Activated CD8-positive, alpha-beta memory T cell treated with anti-CD3 and anti-CD28 coated beads, Interleukin-2, amount 50 U/mL, for 24 hours (primary cell): ENCODE data around the gene AGFG1.
"Not testable (repeated sequence)": the region's sequence is repeated elsewhere in the genome, so short reads cannot be mapped to it uniquely, and the experiment has no call there.

Experiments used
- DNase-seq: peaks from one replicate; pipeline ENCODE4 v3.0.0-alpha.2; 2020; ENCODE audit errors: extremely low read depth

AGFG1 gene

GRCh38 chr2:227536445-227536844, 64.5 kb downstream of the AGFG1 start:
- no peak for DNase-seq

DNA sequence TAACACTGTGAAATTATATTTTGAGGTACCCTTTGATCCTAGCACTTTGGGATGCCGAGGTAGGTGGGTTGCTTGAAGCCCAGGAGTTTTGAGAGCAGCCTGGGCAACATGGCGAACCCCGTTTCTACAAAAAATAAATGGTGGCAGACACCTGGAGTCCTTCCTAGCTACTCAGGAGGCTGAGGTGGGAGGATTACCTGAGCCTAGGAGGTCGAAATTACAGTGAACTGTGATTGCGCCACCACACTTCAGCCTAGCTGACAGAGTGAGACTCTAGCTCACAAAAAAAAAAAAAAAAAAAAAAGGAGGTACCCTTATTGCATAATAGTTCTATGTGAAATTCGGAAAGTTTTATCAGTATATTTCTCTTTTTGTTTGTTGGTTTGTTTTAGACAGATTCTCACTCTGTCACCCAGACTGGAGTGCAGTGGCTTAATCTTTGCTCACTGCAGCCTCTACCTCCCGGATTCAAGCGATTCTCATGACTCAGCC, 67.6 kb downstream of the AGFG1 start:
- DNase-seq = no peak

GRCh38 chr2:227540352-227540751, 68.4 kb downstream of the AGFG1 start:
- not testable (repeated sequence) for DNase-seq

GRCh38 chr2:227545990-227546389, 74.0 kb downstream of the AGFG1 start:
- no peak for DNase-seq

- no peak for DNase-seq
Measured at GRCh38 chr2:227551836-227552235, 79.9 kb downstream of the AGFG1 start.

DNA sequence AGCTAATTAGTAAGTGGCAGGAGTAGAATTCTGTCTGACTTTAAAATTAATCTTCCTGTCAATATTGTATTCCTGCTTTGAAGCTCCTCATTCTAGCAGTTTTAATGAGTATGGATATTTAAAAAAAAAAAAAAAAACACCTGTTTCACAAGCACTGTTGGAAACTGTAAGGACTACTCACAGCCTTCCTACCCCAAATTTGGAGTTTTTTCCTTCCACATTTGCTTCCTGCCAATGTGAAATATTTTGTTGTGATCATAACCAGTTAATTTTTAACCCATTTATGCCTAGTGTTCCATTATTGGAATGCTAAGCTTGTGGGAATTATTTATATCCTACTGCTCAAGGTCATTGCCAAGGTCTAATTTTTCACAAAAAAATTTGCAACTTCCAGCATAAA, 90.6 kb downstream of the AGFG1 start:
- DNase-seq = no peak

DNA sequence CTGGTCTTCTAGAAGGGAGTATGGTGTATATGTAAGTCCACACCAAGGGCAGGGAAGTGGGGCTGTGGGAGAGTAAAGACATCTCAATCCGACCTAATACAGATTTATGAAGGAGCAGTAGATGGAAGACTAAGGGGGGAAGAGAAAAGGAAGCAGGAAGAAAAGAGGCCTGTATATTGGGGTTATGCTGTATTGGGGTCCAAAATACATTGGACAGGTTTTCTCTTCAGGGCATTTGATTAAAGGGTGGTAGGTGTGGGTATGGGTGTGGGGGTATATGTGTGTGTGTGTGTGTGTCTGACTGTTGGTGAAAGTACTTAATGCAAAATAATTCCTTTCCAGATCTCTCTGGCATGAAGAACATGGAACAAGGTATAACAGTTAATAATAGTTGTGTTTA, 93.1 kb downstream of the AGFG1 start:
- no peak for DNase-seq

DNA sequence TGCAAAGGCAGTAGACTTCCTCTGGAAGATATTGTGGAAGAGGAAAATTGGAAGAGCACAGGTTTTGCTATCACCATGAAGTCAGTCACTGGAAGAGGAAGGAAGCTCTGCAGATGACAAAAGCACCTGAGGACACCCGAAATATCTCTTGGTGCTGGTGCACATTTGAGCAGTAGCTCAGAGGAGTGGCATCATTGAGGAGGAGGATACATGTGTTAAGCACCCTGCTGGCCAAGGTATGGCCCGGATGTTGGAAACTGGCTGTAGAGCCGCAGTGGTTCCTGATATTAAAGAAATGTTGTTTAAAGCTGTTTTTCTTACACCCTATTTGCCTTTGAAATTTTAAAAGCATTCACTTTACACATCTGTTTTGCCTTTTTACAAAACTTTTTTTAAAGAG, 94.1 kb downstream of the AGFG1 start:
- DNase-seq = no peak

DNA sequence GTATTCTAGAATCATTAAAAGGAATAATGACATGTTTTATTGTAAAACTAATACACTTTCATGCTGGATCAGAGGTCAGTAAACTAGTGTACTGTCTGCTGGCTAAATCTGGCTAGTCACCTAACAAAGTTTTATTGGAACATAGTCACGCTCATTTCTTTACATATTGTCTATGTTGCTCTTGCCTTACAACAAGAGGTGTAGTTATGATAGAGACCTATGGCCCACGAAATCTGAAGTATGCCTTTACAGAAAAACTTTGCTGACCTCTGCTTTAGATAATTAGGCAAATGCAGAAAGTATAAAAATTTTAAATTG, 96.9 kb downstream of the AGFG1 start:
- no peak for DNase-seq

DNA sequence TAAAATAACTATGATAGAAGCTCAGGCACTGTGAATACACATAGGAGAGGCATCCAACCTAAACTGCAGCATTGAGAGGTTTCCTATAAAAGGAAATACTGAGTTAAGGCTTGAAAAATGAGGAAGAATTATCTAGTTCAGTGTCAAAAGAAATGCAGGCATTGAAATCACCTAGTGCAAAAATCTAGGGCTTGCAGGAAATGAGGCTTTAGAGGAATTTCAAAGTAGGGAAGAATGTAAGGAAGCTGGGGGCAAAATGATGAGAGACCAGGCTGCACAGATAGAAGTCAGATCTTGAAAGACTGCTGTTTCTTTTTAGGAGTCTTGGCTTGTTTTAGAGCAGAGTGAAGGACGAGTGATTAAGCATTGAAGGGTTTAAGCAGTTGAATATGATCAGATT, 98.7 kb downstream of the AGFG1 start:
- DNase-seq = no peak

DNA sequence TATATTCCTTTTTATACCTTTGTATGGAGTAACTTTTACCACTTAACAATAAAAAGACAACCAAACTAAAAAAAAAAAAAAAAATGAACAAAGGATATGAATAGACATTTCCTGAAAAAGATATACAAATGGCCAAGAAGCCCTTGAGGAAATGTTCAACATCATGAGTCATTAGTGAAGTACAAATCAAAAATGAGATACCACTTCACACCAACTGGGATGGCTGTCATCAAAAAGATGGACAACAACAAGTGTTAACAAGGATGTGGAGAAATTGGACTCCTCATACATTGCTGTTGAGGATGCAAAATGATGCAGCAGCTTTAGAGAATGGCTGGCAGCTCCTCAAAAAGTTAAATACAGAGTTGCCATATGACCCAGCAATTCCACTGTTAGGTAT, 104.2 kb downstream of the AGFG1 start:
- no peak for DNase-seq

DNA sequence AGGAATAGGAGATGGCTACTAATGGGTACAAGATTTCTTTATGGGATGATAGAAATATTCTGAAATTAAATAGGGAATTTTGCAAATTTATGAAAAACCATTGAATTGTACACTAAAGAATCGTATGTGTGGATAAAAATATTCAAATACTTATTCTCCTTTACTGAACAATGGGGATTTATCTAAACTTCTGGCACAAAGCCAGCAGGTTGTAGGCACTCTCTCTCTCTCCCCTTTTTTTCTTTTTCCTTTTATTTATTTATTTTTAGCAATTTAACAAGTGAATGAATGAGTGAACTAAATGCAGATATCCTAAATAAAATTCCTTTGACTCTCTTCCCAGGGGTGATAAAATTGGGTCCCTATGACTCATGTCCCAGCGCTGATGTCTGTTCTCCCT, 104.9 kb downstream of the AGFG1 start:
- no peak for DNase-seq

DNA sequence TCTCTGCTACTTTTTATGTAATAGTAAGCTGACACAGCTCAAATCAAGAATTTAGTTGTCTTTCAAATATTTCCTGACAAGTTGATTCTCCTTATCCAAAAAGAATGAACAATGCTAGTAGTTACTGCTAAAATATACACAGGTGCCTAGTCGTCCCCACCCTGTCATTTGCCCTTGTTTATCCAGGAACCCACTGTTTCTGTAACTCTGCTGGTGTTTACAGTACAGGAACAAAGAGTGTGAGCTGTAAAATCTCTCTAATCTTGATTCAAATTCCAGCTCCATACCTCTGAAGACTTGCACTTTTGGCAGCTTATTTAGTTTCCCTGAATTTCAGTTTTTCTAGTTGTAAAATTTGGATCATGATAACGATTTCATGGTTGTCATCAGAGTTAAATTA, 105.6 kb downstream of the AGFG1 start:
- no peak for DNase-seq

DNA sequence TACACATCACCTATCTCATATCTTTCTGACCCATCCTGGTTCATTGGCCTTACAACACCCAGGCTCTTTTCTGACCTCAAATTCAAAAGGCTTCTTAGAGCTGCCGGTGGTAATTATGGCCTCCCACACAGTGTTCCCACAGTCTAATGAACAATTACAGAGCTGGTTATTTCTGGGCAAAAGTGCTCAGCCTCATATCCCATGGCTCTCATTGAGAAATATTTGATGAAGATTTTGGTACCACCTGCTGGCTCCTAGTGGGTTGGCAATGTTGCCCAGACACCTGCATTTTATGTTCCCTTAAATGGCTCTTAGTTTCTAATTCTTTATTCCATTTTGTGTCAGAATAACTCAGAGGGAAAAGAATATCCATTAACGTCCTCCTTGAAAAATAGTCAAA, 106.7 kb downstream of the AGFG1 start:
- no peak for DNase-seq

GRCh38 chr2:227579791-227580190, 107.8 kb downstream of the AGFG1 start:
- no peak for DNase-seq

GRCh38 chr2:227582369-227582768, 110.4 kb downstream of the AGFG1 start:
- DNase-seq = no peak

DNA sequence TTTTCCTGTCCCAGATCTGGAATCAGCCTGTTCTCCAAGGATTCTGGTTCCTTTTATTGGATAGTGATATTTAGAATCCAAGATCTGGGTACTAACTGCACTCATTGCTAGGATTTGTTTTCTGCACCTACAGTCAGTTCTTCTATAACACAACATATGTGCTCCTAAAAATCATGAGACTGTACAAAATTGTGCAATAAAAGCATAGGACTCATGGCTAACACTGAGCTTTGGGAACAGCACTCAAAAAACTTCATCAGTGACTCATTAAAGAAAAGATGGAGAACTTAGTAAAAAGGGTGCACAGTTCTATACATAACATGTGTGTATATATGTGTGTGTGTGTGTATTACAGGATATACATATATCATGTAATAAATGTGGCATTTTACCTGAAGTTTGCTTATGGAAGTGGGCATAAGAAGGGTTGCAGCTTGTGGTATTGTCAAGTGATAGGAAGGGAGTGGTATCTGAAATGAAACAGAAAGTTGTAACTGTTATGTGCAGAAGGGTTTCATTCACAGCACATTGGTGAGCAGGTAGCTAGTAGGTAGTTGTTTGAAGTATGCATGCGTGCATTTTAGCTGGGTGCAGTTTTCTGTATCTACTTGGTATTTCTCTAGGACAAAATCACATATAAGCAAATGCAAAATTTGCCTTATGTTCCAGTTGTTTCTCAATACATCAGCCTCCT, 120.9 kb downstream of the AGFG1 start:
- no peak for DNase-seq

- DNase-seq = no peak
Measured at GRCh38 chr2:227595797-227596196, 123.8 kb downstream of the AGFG1 start.

DNA sequence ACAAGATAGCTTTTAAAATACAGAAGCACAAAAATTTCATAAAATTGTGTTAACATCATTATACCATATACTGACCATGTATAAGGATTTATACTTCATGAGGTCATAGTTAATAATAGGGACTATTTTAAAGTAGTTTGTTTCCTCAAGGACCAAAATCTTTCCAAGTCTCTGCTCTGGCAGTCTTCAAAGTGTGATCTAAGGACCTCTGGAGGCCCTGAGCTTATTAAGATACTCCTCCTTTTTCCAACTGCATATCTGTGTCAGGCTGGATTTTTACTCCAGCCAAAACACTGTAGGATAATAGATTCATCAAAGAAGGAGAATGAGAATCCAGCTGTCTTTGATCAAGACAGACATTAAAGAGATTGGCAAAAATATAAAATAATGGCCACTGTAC, 125.1 kb downstream of the AGFG1 start:
- DNase-seq = no peak

- no peak for DNase-seq
Measured at GRCh38 chr2:227597998-227598397, 126.0 kb downstream of the AGFG1 start.

DNA sequence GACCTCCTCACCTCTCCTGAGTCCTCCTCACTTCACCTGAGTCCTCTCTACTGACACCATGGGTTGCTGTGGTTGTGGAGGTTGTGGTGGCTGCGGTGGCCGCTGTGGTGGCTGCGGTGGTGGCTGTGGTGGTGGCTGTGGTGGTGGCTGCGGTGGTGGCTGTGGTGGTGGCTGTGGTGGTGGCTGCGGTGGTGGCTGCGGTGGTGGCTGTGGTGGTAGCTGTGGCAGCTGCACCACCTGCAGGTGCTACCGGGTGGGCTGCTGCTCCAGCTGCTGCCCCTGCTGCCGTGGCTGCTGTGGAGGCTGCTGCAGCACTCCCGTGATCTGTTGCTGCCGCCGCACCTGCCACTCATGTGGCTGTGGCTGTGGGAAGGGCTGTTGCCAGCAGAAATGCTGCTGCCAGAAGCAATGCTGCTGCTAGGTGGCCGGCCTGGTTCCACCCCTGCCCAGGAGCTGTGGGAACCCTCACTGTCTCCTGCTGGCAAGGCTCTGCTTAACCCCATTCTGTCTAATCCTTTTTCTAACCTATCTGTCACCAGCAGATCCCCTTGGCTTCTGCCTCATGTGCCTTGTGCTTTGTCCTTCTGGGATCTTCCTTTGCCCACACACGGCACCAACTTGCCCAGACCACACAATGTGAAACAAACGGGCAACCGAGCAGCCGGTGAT, 127.0 kb downstream of the AGFG1 start, which contains the start of gene SCYGR2:
Gene SCYGR2 (plus strand): TSS at position 59 of the 669 bp plus-strand sequence. CDS start 0 bp downstream, at position 59.
- not testable (repeated sequence) for DNase-seq

DNA sequence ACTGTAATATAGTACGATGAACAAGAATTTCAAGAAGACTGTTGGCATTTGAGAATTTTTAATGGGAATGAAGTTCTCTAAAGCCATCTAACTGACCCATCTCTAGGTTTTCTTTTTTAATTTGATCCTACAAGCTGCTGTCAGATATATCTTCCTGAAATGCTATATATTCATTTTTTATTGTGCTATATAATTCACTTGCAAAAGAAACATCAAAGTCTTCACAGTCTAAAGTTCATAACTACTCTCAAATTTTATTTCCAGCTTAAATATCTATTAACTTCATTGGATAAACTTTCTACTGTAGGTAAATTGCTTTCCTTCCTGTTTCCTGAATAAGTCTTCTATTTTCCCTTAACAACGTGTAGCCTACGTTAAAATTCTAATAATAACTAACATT, 130.4 kb downstream of the AGFG1 start:
- DNase-seq = no peak

DNA sequence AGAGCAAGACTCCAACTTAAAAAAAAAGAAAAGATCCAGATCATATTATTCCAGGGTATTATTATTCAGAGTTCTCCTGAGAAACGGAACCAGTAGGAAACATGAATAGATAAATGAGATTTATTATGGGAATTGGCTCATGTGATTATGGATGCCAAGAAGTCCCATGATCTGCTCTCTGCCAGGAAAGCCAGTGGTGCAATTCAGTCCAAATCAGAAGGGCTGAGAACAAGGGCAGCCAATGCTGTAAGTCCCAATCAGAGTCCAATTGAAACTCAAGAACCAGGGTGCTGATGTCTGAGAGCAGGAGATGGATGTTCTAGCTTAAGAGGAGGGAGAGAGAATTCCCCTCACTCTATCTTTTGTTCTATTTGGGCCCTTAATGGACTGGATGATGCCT, 134.5 kb downstream of the AGFG1 start:
- no peak for DNase-seq

DNA sequence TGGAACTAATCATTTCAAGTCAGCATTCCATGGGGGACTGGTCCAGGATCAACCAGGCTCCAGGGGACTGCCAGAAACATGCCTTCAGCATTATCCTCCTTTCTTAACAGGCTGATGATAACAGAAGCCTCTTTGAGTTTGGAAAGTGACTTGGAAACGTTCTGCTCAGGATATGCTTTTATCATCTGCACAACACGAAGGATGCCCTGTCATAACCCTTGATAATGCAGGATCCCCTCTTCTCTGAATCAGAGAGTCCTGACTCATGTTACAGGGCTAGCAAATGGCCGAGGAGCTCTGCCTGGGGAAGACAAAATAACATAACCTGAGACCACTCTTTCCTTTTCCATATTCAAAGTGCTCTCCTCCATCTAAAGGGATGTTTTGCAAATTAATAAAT, 136.0 kb downstream of the AGFG1 start:
- DNase-seq = no peak
